SK-N-SH (cell line): ENCODE data around the gene CRYZL1. TPM values are rescaled to one million over a fixed set of nuclear protein-coding genes. Genes with fewer than 3 reads are reported as not detected.

Experiments
- CTCF ChIA-PET: fragments of 300-600, 350-600 bp; formaldehyde crosslinking; extraction: SDS; loops from one replicate; lab custom pipeline; 2021; lab: Yijun Ruan, JAX
- POLR2A ChIA-PET: fragments of 350-600 bp; sonication (Branson Sonifier 250); formaldehyde crosslinking; extraction: SDS; loops from one replicate; lab custom pipeline; 2020; ENCODE audit warnings: antibody characterized with exemption, inconsistent platforms; lab: Yijun Ruan, JAX
- DNase-seq: peaks from one replicate; pipeline ENCODE4 v3.0.0; 2012
- H2AFZ ChIP-seq: fragments of 200-600 bp; sonication (generic); 2 replicates; pipeline ENCODE4 v1.8.1; 2016; ENCODE audit warnings: antibody characterized with exemption, mild to moderate bottlenecking, low read depth
- H3F3A ChIP-seq: fragments of 200-600 bp; sonication (generic); replicated peaks from 2 replicates; pipeline ENCODE3; 2016; ENCODE audit warnings: antibody characterized with exemption, mild to moderate bottlenecking; ENCODE audit not compliant: insufficient read depth
- H3K27ac ChIP-seq, 2 experiments: fragments of 200-500 bp in 1 of 2; fragments of 200-600 bp in 1 of 2; sonication (Bioruptor generic) in 1 of 2; sonication (generic), shearing (Covaris generic) in 1 of 2; 2 replicates each; pipeline versions ENCODE4 v1.5.1 to v1.6.1; 2014 to 2016; ENCODE audit warnings: low read depth in 2 of 2, inconsistent platforms in 1 of 2, low read length in 1 of 2, mild to moderate bottlenecking in 1 of 2, mixed read lengths in 1 of 2
- H3K27me3 ChIP-seq: fragments of 200-600 bp; sonication (generic), shearing (Covaris generic); 2 replicates; pipeline ENCODE4 v1.6.1; 2016; ENCODE audit warnings: mixed run types; ENCODE audit not compliant: insufficient read depth
- H3K36me3 ChIP-seq, 2 experiments: fragments of 200-500 bp in 1 of 2; fragments of 200-600 bp in 1 of 2; sonication (Bioruptor generic) in 1 of 2; sonication (generic) in 1 of 2; replicated peaks in 1 of 2; 2 replicates each; pipeline versions ENCODE3 to v1.5.1; 2014 to 2016; ENCODE audit warnings: low read length in 1 of 2, mild to moderate bottlenecking in 1 of 2; ENCODE audit not compliant: insufficient read depth in 2 of 2, control insufficient read depth in 1 of 2
- H3K4me1 ChIP-seq, 2 experiments: fragments of 200-500 bp in 1 of 2; fragments of 200-600 bp in 1 of 2; sonication (Bioruptor generic) in 1 of 2; sonication (generic), shearing (Covaris generic) in 1 of 2; 2 replicates each; pipeline versions ENCODE4 v1.5.1 to v1.6.1; 2014 to 2016; ENCODE audit warnings: low read depth in 1 of 2, low read length in 1 of 2, mixed run types in 1 of 2; ENCODE audit not compliant: insufficient read depth in 2 of 2, control insufficient read depth in 1 of 2
- H3K4me2 ChIP-seq: fragments of 200-600 bp; sonication (generic), shearing (Covaris generic); 2 replicates; pipeline ENCODE4 v1.6.1; 2017; ENCODE audit warnings: mixed run types
- H3K4me3 ChIP-seq, 2 experiments: fragments of 200-500 bp in 1 of 2; fragments of 200-600 bp in 1 of 2; sonication (Bioruptor generic) in 1 of 2; sonication (generic), shearing (Covaris generic) in 1 of 2; 2 replicates each; pipeline versions ENCODE4 v1.5.1 to v1.8.1; 2014 to 2016; ENCODE audit warnings: low read depth in 2 of 2, inconsistent platforms in 1 of 2, low read length in 1 of 2, mild to moderate bottlenecking in 1 of 2, mixed read lengths in 1 of 2, moderate library complexity in 1 of 2
- H3K79me2 ChIP-seq: fragments of 200-600 bp; sonication (generic); 2 replicates; pipeline ENCODE4 v1.8.1; 2017; ENCODE audit warnings: mild to moderate bottlenecking; ENCODE audit not compliant: insufficient read depth
- H3K9ac ChIP-seq: fragments of 200-600 bp; sonication (generic); 2 replicates; pipeline ENCODE4 v1.6.1; 2017; ENCODE audit warnings: mixed run types
- H3K9me2 ChIP-seq: fragments of 200-600 bp; sonication (generic); 2 replicates; pipeline ENCODE4 v1.6.1; 2017; ENCODE audit warnings: mixed run types
- H3K9me3 ChIP-seq: fragments of 200-600 bp; sonication (generic); 2 replicates; pipeline ENCODE4 v1.6.1; 2017; ENCODE audit warnings: mixed run types, mild to moderate bottlenecking, moderate library complexity
- H4K20me1 ChIP-seq: fragments of 200-600 bp; sonication (generic); 2 replicates; pipeline ENCODE4 v1.6.1; 2017; ENCODE audit warnings: mild to moderate bottlenecking, mixed run types; ENCODE audit not compliant: insufficient read depth
- CHD2 ChIP-seq: fragments of 150-350 bp; IDR thresholded peaks from 2 replicates; pipeline ENCODE4 v1.6.1; 2018; ENCODE audit warnings: low read length; ENCODE audit not compliant: partially characterized antibody
- FOXJ3 ChIP-seq: sonication (generic); formaldehyde crosslinking; IDR thresholded peaks from 2 replicates; pipeline ENCODE4 v1.5.1; 2020; ENCODE audit warnings: mild to moderate bottlenecking, missing genetic modification reagents
- FOXM1 ChIP-seq: IDR thresholded peaks from 2 replicates; pipeline ENCODE4 v1.4.0; 2012; ENCODE audit warnings: low read depth, mild to moderate bottlenecking
- NRF1 ChIP-seq: IDR thresholded peaks from 2 replicates; pipeline ENCODE4 v1.6.1; 2012; ENCODE audit warnings: low read depth, mild to moderate bottlenecking, low read length
- POLR2AphosphoS5 ChIP-seq: IDR thresholded peaks from 2 replicates; pipeline ENCODE4 v1.6.1; 2012; ENCODE audit warnings: low read depth, low read length
- SMC3 ChIP-seq: IDR thresholded peaks from 2 replicates; pipeline ENCODE4 v1.6.1; 2012; ENCODE audit warnings: low read depth, low read length, improper control_type of control experiment
- TCF12 ChIP-seq: IDR thresholded peaks from 2 replicates; pipeline ENCODE4 v1.4.0; 2012
- WGBS: methylation state at CpG from one replicate; pipeline ENCODE4 v1.1.6; 2017; ENCODE audit warnings: low lambda C conversion rate; 5-methylcytosine and 5-hydroxymethylcytosine counted together
- polyA plus RNA-seq, 3 experiments: library from polyadenylated mRNA; depleted of rRNA; stranded (reverse); fragments of >200 nt; gene quantifications; 2 replicates each; pipeline ENCODE4 v1.2.3, GENCODE V29; 2012
- TF ChIP-seq, protein P1 (sequence below): IDR thresholded peaks from 2 replicates; pipeline ENCODE4 v1.6.1; 2012; ENCODE audit warnings: mild to moderate bottlenecking, low read depth, low read length, moderate library complexity
- TF ChIP-seq, protein P2 (sequence below): fragments of 150-350 bp; IDR thresholded peaks from 2 replicates; pipeline ENCODE4 v1.6.1; 2016; ENCODE audit warnings: mild to moderate bottlenecking, low read depth, low read length
- TF ChIP-seq, protein P3 (sequence below): fragments of 200-600 bp; sonication (generic); IDR thresholded peaks from 2 replicates; pipeline ENCODE4 v1.6.1; 2017; ENCODE audit warnings: antibody characterized with exemption, mild to moderate bottlenecking, moderate library complexity
- TF ChIP-seq, protein P4 (sequence below): IDR thresholded peaks from 2 replicates; pipeline ENCODE4 v1.4.0; 2012; ENCODE audit warnings: low read depth, borderline replicate concordance
- TF ChIP-seq, protein P5 (sequence below): fragments of 150-350 bp; IDR thresholded peaks from 2 replicates; pipeline ENCODE4 v1.6.1; 2017; ENCODE audit warnings: antibody characterized with exemption, low read length, low read depth, borderline replicate concordance

The CRYZL1 gene
- polyA plus RNA-seq, 1 of the 3 experiments (the other 2 are of a cell fraction), result 26.3 TPM

DNA sequence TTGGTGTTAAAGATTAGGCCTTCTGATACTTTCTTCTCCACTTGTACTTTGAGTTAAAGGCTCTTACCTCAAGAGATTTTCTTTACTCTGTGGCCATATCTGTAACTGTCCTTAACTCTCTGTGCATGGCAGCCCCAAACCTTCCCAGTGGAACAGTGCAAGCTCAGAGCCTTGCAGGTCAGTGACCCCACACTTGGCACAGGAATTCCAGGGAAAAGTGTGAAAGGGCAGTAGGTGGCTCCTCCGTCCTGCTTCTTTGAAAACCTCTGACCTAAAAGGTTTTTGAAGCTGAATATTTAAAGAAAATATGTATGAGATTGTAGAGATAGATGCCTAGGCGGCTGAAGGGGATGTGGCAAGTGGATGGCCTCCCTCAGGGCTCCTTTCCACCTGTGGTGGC, 27.1 kb upstream of the CRYZL1 start:
- Histone ChIP-seq H3K4me2 (no peak overlapping the region), H3K4me3 (no peak overlapping the region), H3K9ac (no peak overlapping the region), H3K9me2 (no peaks in the 10 kb centered on the region), H3K27ac (no peak overlapping the region), H3K79me2 (peaks cover 99% of the 10 kb centered on the region), H2AFZ (no peak overlapping the region), H3K27me3 (no peaks in the 10 kb centered on the region), H3K36me3 (no peaks in the 10 kb centered on the region), H4K20me1 (peaks cover 47% of the 10 kb centered on the region), H3K4me1 (peaks cover 0 to 12% of the 10 kb centered on the region in 2 experiments; a peak in 1 of 4 replicates), H3K9me3 (no peaks in the 10 kb centered on the region), H3F3A (peaks cover 8% of the 10 kb centered on the region)
- POLR2A ChIA-PET, result no interaction called here
- DNase-seq, result no peak
- WGBS, result 89% methylated on average over 2 of the region's 2 CpGs
- CTCF ChIA-PET, result no interaction called here
- no peak for TF ChIP-seq TCF12
- TF ChIP-seq, protein P1, sequence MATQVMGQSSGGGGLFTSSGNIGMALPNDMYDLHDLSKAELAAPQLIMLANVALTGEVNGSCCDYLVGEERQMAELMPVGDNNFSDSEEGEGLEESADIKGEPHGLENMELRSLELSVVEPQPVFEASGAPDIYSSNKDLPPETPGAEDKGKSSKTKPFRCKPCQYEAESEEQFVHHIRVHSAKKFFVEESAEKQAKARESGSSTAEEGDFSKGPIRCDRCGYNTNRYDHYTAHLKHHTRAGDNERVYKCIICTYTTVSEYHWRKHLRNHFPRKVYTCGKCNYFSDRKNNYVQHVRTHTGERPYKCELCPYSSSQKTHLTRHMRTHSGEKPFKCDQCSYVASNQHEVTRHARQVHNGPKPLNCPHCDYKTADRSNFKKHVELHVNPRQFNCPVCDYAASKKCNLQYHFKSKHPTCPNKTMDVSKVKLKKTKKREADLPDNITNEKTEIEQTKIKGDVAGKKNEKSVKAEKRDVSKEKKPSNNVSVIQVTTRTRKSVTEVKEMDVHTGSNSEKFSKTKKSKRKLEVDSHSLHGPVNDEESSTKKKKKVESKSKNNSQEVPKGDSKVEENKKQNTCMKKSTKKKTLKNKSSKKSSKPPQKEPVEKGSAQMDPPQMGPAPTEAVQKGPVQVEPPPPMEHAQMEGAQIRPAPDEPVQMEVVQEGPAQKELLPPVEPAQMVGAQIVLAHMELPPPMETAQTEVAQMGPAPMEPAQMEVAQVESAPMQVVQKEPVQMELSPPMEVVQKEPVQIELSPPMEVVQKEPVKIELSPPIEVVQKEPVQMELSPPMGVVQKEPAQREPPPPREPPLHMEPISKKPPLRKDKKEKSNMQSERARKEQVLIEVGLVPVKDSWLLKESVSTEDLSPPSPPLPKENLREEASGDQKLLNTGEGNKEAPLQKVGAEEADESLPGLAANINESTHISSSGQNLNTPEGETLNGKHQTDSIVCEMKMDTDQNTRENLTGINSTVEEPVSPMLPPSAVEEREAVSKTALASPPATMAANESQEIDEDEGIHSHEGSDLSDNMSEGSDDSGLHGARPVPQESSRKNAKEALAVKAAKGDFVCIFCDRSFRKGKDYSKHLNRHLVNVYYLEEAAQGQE, result no peak
- TF ChIP-seq FOXJ3 (CRISPR knock-in tag), result no peak
- no peak for TF ChIP-seq FOXM1
- TF ChIP-seq, protein P2, sequence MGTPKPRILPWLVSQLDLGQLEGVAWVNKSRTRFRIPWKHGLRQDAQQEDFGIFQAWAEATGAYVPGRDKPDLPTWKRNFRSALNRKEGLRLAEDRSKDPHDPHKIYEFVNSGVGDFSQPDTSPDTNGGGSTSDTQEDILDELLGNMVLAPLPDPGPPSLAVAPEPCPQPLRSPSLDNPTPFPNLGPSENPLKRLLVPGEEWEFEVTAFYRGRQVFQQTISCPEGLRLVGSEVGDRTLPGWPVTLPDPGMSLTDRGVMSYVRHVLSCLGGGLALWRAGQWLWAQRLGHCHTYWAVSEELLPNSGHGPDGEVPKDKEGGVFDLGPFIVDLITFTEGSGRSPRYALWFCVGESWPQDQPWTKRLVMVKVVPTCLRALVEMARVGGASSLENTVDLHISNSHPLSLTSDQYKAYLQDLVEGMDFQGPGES, result no peak
- TF ChIP-seq NRF1, result no peak
- TF ChIP-seq, protein P3, sequence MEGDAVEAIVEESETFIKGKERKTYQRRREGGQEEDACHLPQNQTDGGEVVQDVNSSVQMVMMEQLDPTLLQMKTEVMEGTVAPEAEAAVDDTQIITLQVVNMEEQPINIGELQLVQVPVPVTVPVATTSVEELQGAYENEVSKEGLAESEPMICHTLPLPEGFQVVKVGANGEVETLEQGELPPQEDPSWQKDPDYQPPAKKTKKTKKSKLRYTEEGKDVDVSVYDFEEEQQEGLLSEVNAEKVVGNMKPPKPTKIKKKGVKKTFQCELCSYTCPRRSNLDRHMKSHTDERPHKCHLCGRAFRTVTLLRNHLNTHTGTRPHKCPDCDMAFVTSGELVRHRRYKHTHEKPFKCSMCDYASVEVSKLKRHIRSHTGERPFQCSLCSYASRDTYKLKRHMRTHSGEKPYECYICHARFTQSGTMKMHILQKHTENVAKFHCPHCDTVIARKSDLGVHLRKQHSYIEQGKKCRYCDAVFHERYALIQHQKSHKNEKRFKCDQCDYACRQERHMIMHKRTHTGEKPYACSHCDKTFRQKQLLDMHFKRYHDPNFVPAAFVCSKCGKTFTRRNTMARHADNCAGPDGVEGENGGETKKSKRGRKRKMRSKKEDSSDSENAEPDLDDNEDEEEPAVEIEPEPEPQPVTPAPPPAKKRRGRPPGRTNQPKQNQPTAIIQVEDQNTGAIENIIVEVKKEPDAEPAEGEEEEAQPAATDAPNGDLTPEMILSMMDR, result no peak
- no peak for TF ChIP-seq SMC3
- TF ChIP-seq, protein P4, sequence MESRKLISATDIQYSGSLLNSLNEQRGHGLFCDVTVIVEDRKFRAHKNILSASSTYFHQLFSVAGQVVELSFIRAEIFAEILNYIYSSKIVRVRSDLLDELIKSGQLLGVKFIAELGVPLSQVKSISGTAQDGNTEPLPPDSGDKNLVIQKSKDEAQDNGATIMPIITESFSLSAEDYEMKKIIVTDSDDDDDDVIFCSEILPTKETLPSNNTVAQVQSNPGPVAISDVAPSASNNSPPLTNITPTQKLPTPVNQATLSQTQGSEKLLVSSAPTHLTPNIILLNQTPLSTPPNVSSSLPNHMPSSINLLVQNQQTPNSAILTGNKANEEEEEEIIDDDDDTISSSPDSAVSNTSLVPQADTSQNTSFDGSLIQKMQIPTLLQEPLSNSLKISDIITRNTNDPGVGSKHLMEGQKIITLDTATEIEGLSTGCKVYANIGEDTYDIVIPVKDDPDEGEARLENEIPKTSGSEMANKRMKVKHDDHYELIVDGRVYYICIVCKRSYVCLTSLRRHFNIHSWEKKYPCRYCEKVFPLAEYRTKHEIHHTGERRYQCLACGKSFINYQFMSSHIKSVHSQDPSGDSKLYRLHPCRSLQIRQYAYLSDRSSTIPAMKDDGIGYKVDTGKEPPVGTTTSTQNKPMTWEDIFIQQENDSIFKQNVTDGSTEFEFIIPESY, result no peak
- TF ChIP-seq POLR2AphosphoS5, result no peak
- TF ChIP-seq, protein P5, sequence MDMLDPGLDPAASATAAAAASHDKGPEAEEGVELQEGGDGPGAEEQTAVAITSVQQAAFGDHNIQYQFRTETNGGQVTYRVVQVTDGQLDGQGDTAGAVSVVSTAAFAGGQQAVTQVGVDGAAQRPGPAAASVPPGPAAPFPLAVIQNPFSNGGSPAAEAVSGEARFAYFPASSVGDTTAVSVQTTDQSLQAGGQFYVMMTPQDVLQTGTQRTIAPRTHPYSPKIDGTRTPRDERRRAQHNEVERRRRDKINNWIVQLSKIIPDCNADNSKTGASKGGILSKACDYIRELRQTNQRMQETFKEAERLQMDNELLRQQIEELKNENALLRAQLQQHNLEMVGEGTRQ, result no peak
- no peak for TF ChIP-seq CHD2
